ENCODE results near the gene DGCR8.

Gene DGCR8

DNA sequence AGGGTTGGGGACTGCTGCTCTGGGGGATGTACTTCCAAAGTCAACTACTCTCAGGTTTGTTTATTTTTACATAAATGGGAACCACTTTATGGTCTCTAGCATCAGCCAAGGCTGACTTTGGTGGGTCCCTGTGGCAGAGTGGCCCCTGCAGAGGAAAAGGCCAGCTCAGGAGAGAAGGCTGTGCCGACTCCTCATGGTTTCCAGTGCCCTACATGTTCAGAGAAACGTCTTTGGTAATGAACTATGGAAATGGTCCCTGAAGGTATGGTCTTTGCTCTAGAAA is 48.5 kb downstream of the DGCR8 start:
- Histone ChIP-seq H3K4me1 (ENCODE audit: control insufficient read depth, low read depth, low read length) (no peaks in the 10 kb centered on the region), H3K27ac (ENCODE audit: low read length) (no peak overlapping the region), H3K9me3 (ENCODE audit: control insufficient read depth, low read depth, low read length) (no peaks in the 10 kb centered on the region), H3K9ac (ENCODE audit: low read length) (no peak overlapping the region), H3K36me3 (ENCODE audit: control insufficient read depth, low read depth, low read length) (peaks cover 46% of the 10 kb centered on the region), H3K27me3 (ENCODE audit: control insufficient read depth, insufficient read depth, low read length) (no peaks in the 10 kb centered on the region), H3K4me3 (ENCODE audit: low read length) (no peak overlapping the region)

DNA sequence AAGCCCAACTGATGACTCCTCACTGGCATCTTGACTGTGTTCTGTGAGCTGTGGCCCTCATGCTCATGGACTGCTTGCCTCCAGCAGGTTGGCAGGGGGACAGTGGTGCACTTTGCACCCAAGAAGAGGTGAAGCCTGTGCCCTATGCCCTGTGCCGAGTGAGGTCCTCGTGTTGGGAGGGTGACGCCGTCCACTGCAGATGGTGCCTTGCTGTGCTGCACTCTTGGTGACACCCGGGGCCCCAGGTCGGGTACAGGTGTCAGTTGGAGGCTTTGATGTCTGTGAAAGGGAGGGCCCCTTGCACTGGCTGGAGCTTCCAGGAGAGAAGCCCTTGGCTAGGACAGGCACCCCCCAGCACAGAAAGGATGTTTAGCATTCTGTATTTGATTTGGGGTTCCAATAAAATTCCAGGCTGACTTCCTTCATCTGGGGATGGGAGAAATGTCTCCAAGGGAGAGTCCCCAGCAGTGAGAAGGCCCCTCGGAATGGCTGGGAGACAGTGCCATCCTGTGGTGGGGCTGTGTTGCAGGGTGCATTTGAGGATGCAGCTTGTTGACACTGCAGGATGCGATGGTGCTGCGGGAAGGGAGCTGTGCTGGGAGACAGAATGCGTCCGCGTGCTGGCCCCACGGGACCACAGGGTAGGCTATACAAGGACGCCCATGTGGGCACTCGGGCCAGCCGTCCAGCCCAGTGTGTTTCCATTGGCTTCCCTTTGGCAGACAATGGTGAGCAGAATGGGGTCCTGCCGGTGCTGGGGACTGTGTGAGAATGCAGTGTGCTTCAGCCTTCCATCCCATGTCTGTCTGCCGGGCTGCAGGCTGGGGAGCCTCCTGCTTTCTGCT is 49.1 kb downstream of the DGCR8 start:
- H3K27me3 ChIP-seq (ENCODE audit: control insufficient read depth, insufficient read depth, low read length) = no peaks in the 10 kb centered on the region
- peaks cover 40% of the 10 kb centered on the region for H3K36me3 ChIP-seq (ENCODE audit: control insufficient read depth, low read depth, low read length)
- H3K4me1 ChIP-seq (ENCODE audit: control insufficient read depth, low read depth, low read length) = no peaks in the 10 kb centered on the region
- no peak overlapping the region for H3K9ac ChIP-seq (ENCODE audit: low read length)
- H3K9me3 ChIP-seq (ENCODE audit: control insufficient read depth, low read depth, low read length) = no peaks in the 10 kb centered on the region
- H3K27ac ChIP-seq (ENCODE audit: low read length) = no peak overlapping the region
- H3K4me3 ChIP-seq (ENCODE audit: low read length) = no peak overlapping the region

DNA sequence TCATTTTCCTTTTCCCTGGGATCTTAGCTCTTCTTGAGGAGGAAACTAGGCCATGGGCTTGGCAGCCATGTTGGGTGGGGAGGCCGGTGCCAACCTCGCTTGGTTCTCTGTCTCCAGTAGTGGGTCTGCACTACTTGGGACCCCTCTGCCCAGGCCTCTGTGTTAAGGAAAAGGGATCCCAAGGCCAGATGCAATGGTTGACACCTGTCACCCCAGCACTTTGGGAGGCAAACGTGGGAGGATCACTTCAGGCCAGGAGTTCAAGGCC is 49.6 kb downstream of the DGCR8 start:
- H3K9ac ChIP-seq (ENCODE audit: low read length) = no peak overlapping the region
- no peak overlapping the region for H3K27ac ChIP-seq (ENCODE audit: low read length)
- no peaks in the 10 kb centered on the region for H3K9me3 ChIP-seq (ENCODE audit: control insufficient read depth, low read depth, low read length)
- H3K4me1 ChIP-seq (ENCODE audit: control insufficient read depth, low read depth, low read length) = no peaks in the 10 kb centered on the region
- H3K36me3 ChIP-seq (ENCODE audit: control insufficient read depth, low read depth, low read length) = peaks cover 34% of the 10 kb centered on the region
- H3K4me3 ChIP-seq (ENCODE audit: low read length) = no peak overlapping the region
- no peaks in the 10 kb centered on the region for H3K27me3 ChIP-seq (ENCODE audit: control insufficient read depth, insufficient read depth, low read length)

DNA sequence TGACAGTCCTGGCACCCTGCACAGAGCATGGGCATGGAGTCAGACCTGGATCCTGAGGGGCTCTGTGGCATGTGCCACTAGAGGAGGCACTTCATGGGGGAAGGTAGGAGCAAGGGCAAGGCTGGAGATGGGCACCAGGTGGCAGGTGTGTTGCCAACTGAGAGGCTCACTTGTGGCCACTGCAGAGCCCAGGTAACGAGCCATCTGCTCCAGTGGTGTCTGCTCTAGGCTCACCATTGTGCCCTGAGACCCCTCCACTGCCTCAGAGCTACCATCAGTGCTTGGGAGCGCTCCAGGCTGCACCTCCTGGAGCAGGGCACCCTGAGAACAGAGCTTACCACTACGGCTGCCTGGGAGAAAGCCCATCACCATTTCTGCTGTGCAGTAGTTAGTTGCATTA is 50.3 kb downstream of the DGCR8 start:
- Histone ChIP-seq H3K27me3 (ENCODE audit: control insufficient read depth, insufficient read depth, low read length) (no peaks in the 10 kb centered on the region), H3K27ac (ENCODE audit: low read length) (no peak overlapping the region), H3K9ac (ENCODE audit: low read length) (no peak overlapping the region)

DNA sequence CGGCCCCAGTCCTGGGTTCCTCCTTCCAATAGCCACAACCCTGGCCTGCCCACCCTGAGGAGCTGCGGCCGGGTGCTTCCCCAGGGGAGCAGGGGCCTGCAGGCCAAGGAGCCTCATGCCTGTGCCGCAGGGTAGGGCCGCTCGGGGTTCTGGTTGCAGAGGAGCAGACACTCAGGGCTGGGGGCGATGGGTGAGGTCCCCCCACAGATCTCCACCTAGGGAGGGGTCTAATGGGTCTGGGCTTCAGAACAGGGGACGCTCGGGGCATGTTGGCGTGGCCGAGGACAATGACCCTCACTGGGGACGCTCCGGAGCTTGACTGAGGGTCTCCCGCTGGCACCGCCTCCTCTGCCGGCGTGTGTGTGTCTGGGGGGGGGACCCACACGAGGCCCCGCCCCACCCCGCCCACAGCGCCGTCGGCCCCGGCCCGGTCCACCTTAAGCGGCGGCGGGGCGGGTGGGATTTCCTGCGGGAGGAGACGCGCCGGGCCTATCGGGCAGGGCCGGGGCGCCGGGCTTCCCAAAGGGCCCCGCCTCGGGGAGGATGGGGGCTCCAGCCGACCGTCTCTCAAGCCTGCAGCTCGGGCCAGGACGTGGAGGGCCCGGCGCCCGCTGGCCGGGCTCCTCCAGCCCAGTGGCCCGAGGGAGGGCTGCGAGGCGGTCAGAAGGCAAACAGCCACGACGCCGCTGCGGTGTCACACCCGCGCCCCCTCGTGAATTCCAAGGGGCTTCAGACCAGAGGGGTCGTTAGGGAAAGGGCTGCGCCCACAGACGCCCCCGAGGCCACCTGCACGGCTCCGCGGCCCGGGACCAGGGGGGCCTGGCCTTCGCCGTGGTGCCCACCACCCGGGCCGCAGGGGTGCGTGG is 50.9 kb downstream of the DGCR8 start:
- no peak overlapping the region for H3K9ac ChIP-seq (ENCODE audit: low read length)
- H3K27ac ChIP-seq (ENCODE audit: low read length) = no peak overlapping the region
- peaks cover 22% of the 10 kb centered on the region for H3K36me3 ChIP-seq (ENCODE audit: control insufficient read depth, low read depth, low read length)
- no peaks in the 10 kb centered on the region for H3K4me1 ChIP-seq (ENCODE audit: control insufficient read depth, low read depth, low read length)
- H3K4me3 ChIP-seq (ENCODE audit: low read length) = peak overlapping the region; percentile 55
- H3K9me3 ChIP-seq (ENCODE audit: control insufficient read depth, low read depth, low read length) = no peaks in the 10 kb centered on the region
- H3K27me3 ChIP-seq (ENCODE audit: control insufficient read depth, insufficient read depth, low read length) = no peaks in the 10 kb centered on the region

More for the DNA sequence above, 50.3 kb downstream of the DGCR8 start:
- no peaks in the 10 kb centered on the region for H3K4me1 ChIP-seq (ENCODE audit: control insufficient read depth, low read depth, low read length)
- peak overlapping the region; percentile 55 for H3K4me3 ChIP-seq (ENCODE audit: low read length)
- peaks cover 28% of the 10 kb centered on the region for H3K36me3 ChIP-seq (ENCODE audit: control insufficient read depth, low read depth, low read length)
- H3K9me3 ChIP-seq (ENCODE audit: control insufficient read depth, low read depth, low read length) = no peaks in the 10 kb centered on the region

DNA sequence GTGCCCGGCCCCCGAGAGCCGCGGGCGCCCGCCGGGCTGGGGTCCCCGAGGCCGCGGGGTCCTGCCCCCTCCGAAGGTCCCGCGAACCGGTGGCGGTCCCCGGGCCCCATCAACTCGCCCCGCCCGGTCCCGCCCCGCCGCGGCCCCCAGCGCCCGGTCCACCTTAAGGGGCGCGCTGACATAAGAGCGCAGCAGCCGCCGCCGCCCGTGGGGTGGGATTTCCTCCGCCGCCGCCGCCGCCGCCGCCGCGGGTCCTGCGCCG is 51.5 kb downstream of the DGCR8 start, which contains the start of gene ZDHHC8:
Gene ZDHHC8, plus strand, starts transcription at position 208 of the 262 bp plus-strand sequence. CDS start 144 bp downstream, outside the sequence.
- H3K27ac ChIP-seq (ENCODE audit: low read length) = no peak within 1 kb of the TSS
- peak within 1 kb of the TSS; percentile 65 for H3K4me3 ChIP-seq (ENCODE audit: low read length)
- no peaks in the 10 kb centered on the region for H3K4me1 ChIP-seq (ENCODE audit: control insufficient read depth, low read depth, low read length)

DNA sequence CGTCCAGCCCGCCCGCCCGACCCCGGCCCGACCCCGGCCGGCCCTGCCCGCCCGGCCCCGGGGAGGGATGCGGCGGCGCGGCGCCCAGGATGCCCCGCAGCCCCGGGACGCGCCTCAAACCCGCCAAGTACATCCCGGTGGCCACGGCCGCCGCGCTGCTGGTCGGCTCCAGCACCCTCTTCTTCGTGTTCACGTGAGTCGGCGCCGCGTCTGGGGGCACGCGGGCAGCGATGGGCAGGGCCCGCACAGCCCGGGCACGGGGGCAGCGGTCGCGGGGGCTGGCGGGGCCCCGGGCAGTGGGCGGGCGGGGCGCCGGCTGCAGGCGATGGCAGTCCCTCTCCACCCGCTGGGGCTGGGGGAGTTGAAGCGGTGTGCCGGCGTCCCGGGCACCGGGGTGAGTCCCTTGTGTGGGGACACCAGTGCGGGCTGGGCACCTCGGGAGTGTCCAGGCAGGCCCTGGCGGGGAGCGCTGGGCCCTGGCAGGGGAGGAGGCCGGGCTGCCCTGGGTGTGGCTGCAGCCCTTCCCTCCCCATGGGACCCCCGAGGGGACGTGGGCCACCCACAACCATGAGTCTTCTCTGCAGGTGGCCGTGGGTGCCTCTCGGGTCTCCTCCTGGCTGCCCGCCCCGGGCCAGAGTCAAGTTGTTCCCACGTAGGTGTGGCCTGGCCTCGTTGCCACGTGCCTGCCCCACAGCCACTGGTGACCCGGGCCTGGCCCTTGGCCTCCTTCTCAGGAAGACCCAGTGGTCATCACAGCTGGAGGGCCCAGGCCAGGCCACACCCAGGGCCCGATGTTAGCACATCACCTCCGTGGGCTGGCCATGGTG is 52.0 kb downstream of the DGCR8 start:
- Histone ChIP-seq H3K27me3 (ENCODE audit: control insufficient read depth, insufficient read depth, low read length) (no peaks in the 10 kb centered on the region), H3K4me3 (ENCODE audit: low read length) (peak overlapping the region; percentile 65), H3K9ac (ENCODE audit: low read length) (no peak overlapping the region), H3K9me3 (ENCODE audit: control insufficient read depth, low read depth, low read length) (no peaks in the 10 kb centered on the region), H3K36me3 (ENCODE audit: control insufficient read depth, low read depth, low read length) (peaks cover 10% of the 10 kb centered on the region), H3K4me1 (ENCODE audit: control insufficient read depth, low read depth, low read length) (no peaks in the 10 kb centered on the region), H3K27ac (ENCODE audit: low read length) (no peak overlapping the region)

More for the DNA sequence above, 51.5 kb downstream of the DGCR8 start, which contains the start of gene ZDHHC8:
- H3K27me3 ChIP-seq (ENCODE audit: control insufficient read depth, insufficient read depth, low read length) = no peaks in the 10 kb centered on the region
- H3K36me3 ChIP-seq (ENCODE audit: control insufficient read depth, low read depth, low read length) = peaks cover 16% of the 10 kb centered on the region
- H3K9me3 ChIP-seq (ENCODE audit: control insufficient read depth, low read depth, low read length) = no peaks in the 10 kb centered on the region
- H3K9ac ChIP-seq (ENCODE audit: low read length) = no peak within 1 kb of the TSS

DNA sequence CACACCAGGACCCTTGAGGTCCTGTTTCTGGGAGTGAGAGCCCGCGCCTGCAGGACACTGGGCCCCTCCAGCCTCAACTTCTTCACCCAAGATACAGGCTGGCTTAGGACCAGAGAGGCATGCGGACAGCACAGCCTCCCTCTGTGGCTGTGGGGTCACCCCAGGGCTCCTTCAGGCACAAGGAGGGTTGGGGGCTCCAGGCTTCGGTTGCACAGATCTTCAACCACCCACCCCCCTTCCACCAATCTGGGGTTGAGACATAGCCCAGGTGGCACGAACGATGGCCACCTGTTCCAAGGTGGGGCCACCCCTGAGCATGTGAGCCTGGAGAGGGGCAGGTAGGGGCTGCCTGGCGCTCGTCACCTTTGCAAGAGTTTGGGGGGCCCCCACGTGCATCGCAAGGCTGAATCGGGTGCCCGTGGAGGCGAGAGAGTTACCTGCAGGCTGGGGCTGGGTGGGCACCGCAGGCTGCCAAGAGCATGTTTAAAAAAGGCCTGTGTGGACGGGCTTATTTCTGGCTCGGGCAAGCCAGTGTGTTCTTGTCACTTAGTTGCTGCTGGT is 52.7 kb downstream of the DGCR8 start:
- Histone ChIP-seq H3K4me1 (ENCODE audit: control insufficient read depth, low read depth, low read length) (no peaks in the 10 kb centered on the region), H3K27ac (ENCODE audit: low read length) (no peak overlapping the region), H3K9ac (ENCODE audit: low read length) (no peak overlapping the region), H3K27me3 (ENCODE audit: control insufficient read depth, insufficient read depth, low read length) (no peaks in the 10 kb centered on the region), H3K36me3 (ENCODE audit: control insufficient read depth, low read depth, low read length) (peaks cover 3% of the 10 kb centered on the region), H3K4me3 (ENCODE audit: low read length) (peak overlapping the region; percentile 65), H3K9me3 (ENCODE audit: control insufficient read depth, low read depth, low read length) (no peaks in the 10 kb centered on the region)

DNA sequence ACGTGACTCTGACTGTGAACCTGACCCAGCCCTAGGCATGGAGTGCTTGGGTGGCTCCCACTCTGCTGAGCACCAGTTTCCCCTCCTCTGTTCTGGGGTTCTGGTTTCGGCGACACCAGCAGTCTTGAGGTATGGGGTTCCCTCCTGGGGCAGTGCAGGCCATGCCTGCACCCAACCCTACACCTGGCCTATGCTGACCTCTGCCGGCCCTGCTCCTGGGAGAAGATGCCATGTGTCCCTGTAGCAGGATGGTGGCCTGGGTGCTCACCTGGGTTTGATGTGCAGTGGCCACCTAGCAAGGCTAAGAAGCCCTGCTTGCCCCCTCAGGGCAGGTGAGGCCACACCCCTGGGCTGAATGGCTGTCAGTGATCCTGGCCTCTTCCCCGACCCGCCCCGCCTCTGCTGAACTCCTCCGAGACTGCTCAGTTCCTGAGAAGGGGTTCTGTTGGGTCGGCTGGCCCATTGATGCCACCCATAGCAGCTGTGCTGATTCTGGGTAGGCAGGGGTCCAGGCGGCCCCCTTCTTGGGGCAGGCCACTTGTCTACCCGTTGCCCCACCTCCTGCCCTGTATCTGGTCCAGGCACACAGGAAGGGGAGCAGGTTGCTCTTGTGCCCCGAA is 54.0 kb downstream of the DGCR8 start:
- no peak overlapping the region for H3K4me3 ChIP-seq (ENCODE audit: low read length)
- no peaks in the 10 kb centered on the region for H3K9me3 ChIP-seq (ENCODE audit: control insufficient read depth, low read depth, low read length)
- H3K4me1 ChIP-seq (ENCODE audit: control insufficient read depth, low read depth, low read length) = no peaks in the 10 kb centered on the region
- no peak overlapping the region for H3K9ac ChIP-seq (ENCODE audit: low read length)
- H3K27me3 ChIP-seq (ENCODE audit: control insufficient read depth, insufficient read depth, low read length) = no peaks in the 10 kb centered on the region
- H3K27ac ChIP-seq (ENCODE audit: low read length) = no peak overlapping the region
- H3K36me3 ChIP-seq (ENCODE audit: control insufficient read depth, low read depth, low read length) = no peaks in the 10 kb centered on the region

DNA sequence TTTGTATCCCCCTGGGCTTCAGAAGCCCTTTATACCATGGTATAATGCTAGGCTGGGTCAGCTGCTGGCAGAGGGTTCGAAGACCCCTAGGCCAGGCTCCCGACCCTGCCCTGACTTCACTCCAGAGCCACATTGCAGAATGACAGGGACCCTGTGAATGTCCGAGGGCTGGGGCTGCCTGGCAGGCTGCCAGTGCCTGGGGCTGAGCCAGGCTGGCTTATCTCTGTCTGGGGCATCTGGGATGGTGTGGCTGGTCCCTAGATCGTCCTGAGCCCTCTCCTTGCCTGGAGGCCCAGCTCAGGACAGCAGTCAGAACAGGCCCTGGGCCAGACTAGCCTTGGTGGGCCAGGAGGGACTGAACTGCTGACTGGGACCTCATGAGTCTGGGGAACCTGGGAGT is 55.2 kb downstream of the DGCR8 start:
- Histone ChIP-seq H3K27ac (ENCODE audit: low read length) (no peak overlapping the region), H3K9ac (ENCODE audit: low read length) (no peak overlapping the region), H3K4me3 (ENCODE audit: low read length) (no peak overlapping the region), H3K36me3 (ENCODE audit: control insufficient read depth, low read depth, low read length) (peaks cover 3% of the 10 kb centered on the region), H3K4me1 (ENCODE audit: control insufficient read depth, low read depth, low read length) (no peaks in the 10 kb centered on the region), H3K27me3 (ENCODE audit: control insufficient read depth, insufficient read depth, low read length) (no peaks in the 10 kb centered on the region), H3K9me3 (ENCODE audit: control insufficient read depth, low read depth, low read length) (no peaks in the 10 kb centered on the region)
